ENCODE results near the gene CBX1. TPM values are rescaled to one million over a fixed set of nuclear protein-coding genes. Genes with fewer than 3 reads are reported as not detected.

The CBX1 gene
- total and polyA plus RNA-seq, 10 of the 15 experiments (the other 5 are each of a cell fraction or from before 2014, with no cell fraction given): 11.8 to 99.2 (median 43.5) TPM

DNA sequence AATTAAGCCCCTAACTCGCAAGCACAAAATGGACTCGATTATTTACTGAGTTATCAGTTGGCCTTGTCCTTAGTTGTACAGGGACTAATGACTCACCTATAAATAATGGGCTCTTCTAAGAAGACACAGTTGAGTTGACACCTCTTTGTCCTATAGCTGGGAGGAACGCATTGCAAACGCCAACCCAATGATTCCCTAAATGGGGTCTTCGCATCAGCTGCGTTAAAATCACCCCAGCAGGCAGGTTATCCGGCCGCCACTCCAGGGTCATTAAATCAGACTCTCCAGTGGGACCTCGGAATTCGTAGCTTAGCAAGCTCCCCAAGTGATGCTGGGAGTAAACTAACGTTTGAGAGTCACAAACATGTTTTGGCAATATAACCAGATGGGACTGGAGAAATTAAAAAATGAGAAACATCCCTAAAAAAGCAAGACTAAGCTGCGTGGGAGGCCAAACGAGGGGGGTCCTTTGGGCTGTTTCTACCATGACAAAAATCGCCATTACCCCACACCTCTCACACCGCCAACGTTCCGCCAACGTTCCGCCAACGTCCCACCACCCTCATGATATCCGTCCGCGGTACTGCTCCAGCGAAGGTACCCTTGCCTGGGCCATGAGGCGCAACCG lies 54.1 kb downstream of the CBX1 start (continued):
- TF ChIP-seq, protein P1, sequence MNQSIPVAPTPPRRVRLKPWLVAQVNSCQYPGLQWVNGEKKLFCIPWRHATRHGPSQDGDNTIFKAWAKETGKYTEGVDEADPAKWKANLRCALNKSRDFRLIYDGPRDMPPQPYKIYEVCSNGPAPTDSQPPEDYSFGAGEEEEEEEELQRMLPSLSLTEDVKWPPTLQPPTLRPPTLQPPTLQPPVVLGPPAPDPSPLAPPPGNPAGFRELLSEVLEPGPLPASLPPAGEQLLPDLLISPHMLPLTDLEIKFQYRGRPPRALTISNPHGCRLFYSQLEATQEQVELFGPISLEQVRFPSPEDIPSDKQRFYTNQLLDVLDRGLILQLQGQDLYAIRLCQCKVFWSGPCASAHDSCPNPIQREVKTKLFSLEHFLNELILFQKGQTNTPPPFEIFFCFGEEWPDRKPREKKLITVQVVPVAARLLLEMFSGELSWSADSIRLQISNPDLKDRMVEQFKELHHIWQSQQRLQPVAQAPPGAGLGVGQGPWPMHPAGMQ (IDR thresholded peaks at IDR 0.05; ENCODE audit: borderline replicate concordance): no peak
- TF ChIP-seq TBL1XR1 (IDR thresholded peaks at IDR 0.05; ENCODE audit: low read depth, low read length): 0 out of 2 replicates have a peak, but pooled peaks have one; percentile 20
- TF ChIP-seq, protein P2, sequence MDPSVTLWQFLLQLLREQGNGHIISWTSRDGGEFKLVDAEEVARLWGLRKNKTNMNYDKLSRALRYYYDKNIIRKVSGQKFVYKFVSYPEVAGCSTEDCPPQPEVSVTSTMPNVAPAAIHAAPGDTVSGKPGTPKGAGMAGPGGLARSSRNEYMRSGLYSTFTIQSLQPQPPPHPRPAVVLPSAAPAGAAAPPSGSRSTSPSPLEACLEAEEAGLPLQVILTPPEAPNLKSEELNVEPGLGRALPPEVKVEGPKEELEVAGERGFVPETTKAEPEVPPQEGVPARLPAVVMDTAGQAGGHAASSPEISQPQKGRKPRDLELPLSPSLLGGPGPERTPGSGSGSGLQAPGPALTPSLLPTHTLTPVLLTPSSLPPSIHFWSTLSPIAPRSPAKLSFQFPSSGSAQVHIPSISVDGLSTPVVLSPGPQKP (IDR thresholded peaks at IDR 0.05; ENCODE audit: low read depth, low read length): no peak
- TF ChIP-seq BMI1 (IDR thresholded peaks at IDR 0.05; ENCODE audit: borderline replicate concordance): no peak
- TF ChIP-seq, protein P3, sequence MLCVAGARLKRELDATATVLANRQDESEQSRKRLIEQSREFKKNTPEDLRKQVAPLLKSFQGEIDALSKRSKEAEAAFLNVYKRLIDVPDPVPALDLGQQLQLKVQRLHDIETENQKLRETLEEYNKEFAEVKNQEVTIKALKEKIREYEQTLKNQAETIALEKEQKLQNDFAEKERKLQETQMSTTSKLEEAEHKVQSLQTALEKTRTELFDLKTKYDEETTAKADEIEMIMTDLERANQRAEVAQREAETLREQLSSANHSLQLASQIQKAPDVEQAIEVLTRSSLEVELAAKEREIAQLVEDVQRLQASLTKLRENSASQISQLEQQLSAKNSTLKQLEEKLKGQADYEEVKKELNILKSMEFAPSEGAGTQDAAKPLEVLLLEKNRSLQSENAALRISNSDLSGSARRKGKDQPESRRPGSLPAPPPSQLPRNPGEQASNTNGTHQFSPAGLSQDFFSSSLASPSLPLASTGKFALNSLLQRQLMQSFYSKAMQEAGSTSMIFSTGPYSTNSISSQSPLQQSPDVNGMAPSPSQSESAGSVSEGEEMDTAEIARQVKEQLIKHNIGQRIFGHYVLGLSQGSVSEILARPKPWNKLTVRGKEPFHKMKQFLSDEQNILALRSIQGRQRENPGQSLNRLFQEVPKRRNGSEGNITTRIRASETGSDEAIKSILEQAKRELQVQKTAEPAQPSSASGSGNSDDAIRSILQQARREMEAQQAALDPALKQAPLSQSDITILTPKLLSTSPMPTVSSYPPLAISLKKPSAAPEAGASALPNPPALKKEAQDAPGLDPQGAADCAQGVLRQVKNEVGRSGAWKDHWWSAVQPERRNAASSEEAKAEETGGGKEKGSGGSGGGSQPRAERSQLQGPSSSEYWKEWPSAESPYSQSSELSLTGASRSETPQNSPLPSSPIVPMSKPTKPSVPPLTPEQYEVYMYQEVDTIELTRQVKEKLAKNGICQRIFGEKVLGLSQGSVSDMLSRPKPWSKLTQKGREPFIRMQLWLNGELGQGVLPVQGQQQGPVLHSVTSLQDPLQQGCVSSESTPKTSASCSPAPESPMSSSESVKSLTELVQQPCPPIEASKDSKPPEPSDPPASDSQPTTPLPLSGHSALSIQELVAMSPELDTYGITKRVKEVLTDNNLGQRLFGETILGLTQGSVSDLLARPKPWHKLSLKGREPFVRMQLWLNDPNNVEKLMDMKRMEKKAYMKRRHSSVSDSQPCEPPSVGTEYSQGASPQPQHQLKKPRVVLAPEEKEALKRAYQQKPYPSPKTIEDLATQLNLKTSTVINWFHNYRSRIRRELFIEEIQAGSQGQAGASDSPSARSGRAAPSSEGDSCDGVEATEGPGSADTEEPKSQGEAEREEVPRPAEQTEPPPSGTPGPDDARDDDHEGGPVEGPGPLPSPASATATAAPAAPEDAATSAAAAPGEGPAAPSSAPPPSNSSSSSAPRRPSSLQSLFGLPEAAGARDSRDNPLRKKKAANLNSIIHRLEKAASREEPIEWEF (IDR thresholded peaks at IDR 0.05; ENCODE audit: insufficient replicate concordance, low read depth, low read length): no peak
- TF ChIP-seq KAT2A (conservative IDR thresholded peaks at IDR 0.05; ENCODE audit: control insufficient read depth, low read depth, low read length): no peak
- no peak for TF ChIP-seq ASH2L (IDR thresholded peaks at IDR 0.05; ENCODE audit: borderline replicate concordance, low read depth)
- TF ChIP-seq EP300 (IDR thresholded peaks at IDR 0.05; ENCODE audit: borderline replicate concordance in 1 of 2, control insufficient read depth in 1 of 2, low read depth in 2 of 2, low read length in 2 of 2): no peak
- TF ChIP-seq BACH1 (IDR thresholded peaks at IDR 0.05; ENCODE audit: borderline replicate concordance): no peak
- no peak for TF ChIP-seq MEF2A (IDR thresholded peaks at IDR 0.05; ENCODE audit: insufficient read depth, low read depth, low read length)
- TF ChIP-seq, protein P4, sequence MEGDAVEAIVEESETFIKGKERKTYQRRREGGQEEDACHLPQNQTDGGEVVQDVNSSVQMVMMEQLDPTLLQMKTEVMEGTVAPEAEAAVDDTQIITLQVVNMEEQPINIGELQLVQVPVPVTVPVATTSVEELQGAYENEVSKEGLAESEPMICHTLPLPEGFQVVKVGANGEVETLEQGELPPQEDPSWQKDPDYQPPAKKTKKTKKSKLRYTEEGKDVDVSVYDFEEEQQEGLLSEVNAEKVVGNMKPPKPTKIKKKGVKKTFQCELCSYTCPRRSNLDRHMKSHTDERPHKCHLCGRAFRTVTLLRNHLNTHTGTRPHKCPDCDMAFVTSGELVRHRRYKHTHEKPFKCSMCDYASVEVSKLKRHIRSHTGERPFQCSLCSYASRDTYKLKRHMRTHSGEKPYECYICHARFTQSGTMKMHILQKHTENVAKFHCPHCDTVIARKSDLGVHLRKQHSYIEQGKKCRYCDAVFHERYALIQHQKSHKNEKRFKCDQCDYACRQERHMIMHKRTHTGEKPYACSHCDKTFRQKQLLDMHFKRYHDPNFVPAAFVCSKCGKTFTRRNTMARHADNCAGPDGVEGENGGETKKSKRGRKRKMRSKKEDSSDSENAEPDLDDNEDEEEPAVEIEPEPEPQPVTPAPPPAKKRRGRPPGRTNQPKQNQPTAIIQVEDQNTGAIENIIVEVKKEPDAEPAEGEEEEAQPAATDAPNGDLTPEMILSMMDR (IDR thresholded peaks at IDR 0.05 in 2 of 3, conservative IDR thresholded peaks at IDR 0.05 in 1 of 3; ENCODE audit: control insufficient read depth in 2 of 3, extremely low read depth in 1 of 3, insufficient read depth in 1 of 3, low read depth in 3 of 3, low read length in 3 of 3): no peak
- TF ChIP-seq, protein P5, sequence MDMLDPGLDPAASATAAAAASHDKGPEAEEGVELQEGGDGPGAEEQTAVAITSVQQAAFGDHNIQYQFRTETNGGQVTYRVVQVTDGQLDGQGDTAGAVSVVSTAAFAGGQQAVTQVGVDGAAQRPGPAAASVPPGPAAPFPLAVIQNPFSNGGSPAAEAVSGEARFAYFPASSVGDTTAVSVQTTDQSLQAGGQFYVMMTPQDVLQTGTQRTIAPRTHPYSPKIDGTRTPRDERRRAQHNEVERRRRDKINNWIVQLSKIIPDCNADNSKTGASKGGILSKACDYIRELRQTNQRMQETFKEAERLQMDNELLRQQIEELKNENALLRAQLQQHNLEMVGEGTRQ (IDR thresholded peaks at IDR 0.05; ENCODE audit: borderline replicate concordance, low read depth, low read length): no peak
- no peak for TF ChIP-seq GABPA (IDR thresholded peaks at IDR 0.05; ENCODE audit: low read depth)
- no peak for TF ChIP-seq SPI1 (IDR thresholded peaks at IDR 0.05; ENCODE audit: borderline replicate concordance, insufficient read depth, low read depth, low read length)
- no peak for TF ChIP-seq LARP7 (IDR thresholded peaks at IDR 0.05)
- no peak for TF ChIP-seq SMC3 (IDR thresholded peaks at IDR 0.05; ENCODE audit: borderline replicate concordance, low read length)
- TF ChIP-seq, protein P6, sequence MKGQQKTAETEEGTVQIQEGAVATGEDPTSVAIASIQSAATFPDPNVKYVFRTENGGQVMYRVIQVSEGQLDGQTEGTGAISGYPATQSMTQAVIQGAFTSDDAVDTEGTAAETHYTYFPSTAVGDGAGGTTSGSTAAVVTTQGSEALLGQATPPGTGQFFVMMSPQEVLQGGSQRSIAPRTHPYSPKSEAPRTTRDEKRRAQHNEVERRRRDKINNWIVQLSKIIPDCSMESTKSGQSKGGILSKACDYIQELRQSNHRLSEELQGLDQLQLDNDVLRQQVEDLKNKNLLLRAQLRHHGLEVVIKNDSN (IDR thresholded peaks at IDR 0.05; ENCODE audit: borderline replicate concordance, extremely low read length, insufficient read depth, low read depth, low read length): no peak
